Measurements from ENCODE around the gene SRGAP1.

SRGAP1 gene

DNA sequence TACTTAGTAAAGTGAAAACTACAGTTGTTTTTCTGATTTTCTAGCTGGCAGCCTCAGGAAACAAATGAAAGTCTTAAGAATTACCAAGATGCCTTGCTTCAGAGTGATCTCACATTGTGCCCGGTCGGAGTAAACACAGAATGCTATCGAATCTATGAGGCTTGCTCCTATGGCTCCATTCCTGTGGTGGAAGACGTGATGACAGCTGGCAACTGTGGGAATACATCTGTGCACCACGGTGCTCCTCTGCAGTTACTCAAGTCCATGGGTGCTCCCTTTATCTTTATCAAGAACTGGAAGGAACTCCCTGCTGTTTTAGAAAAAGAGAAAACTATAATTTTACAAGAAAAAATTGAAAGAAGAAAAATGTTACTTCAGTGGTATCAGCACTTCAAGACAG lies 35.9 kb upstream of the SRGAP1 start (continued):
- TF ChIP-seq OVOL3 (tag by site-specific recombination; IDR thresholded peaks at IDR 0.05) (no peak), SP3 (tag by site-specific recombination; IDR thresholded peaks at IDR 0.05) (no peak)

DNA sequence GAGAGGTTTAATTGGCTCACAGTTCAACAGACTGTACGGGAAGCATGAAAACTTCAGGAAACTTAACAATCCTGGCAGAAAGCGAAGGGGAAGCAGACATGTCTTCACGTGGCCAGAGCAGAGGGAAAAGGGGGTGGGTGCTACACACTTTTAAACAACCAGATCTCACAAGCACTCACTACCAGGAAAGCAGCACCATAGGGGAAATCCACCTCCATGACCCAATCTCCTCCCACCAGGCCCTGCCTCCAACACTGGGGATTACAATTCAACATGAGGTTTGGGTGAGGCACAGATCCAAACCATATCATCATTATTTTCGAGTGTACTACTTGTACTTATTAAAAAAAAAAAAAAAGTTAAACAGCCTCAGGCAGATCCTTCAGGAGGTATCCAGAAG lies 34.9 kb upstream of the SRGAP1 start:
- Histone ChIP-seq H3K4me3 (ENCODE audit: low read depth, low read length) (no peak overlapping the region), H3K4me1 (ENCODE audit: control insufficient read depth, insufficient read depth, low read length) (no peaks in the 10 kb centered on the region), H3K9me3 (ENCODE audit: control insufficient read depth, insufficient read depth, low read depth, low read length) (no peaks in the 10 kb centered on the region), H3K36me3 (ENCODE audit: control insufficient read depth in 2 of 2, insufficient read depth in 1 of 2, low read length in 2 of 2) (peaks cover 4 to 26% of the 10 kb centered on the region in 2 experiments), H3K27ac (ENCODE audit: extremely low read depth, low read depth, low read length) (no peak overlapping the region)
- ChIA-PET POLR2A (interaction anchor here (0.7 kb wide), 1 partner anchor 414 kb away, joined by 5 read pairs; no protein-coding TSS in a partner anchor), CTCF (no interaction called here)
- no peak for TF ChIP-seq ZNF670 (tag by site-specific recombination; IDR thresholded peaks at IDR 0.05; ENCODE audit: low read depth)
- TF ChIP-seq ZNF239 (tag by site-specific recombination; IDR thresholded peaks at IDR 0.05) = no peak
- no peak for TF ChIP-seq ZNF571 (tag by site-specific recombination; IDR thresholded peaks at IDR 0.05)
- TF ChIP-seq PRDM10 (tag by site-specific recombination; IDR thresholded peaks at IDR 0.05) = no peak
- no peak for TF ChIP-seq GLI2 (tag by site-specific recombination; IDR thresholded peaks at IDR 0.05; ENCODE audit: borderline replicate concordance, low read depth)

GRCh38 chr12:63811334-63811733 lies 33.2 kb upstream of the SRGAP1 start:
- CTCF ChIA-PET = interaction anchor here (0.6 to 1.9 kb wide), 3 partner anchors 9 to 587 kb away, joined by 3 to 7 read pairs (median 6); no protein-coding TSS in a partner anchor
- POLR2A ChIA-PET = no interaction called here
- TF ChIP-seq ZFP41 (tag by site-specific recombination; IDR thresholded peaks at IDR 0.05; ENCODE audit: borderline replicate concordance) = no peak
- TF ChIP-seq SP7 (tag by site-specific recombination; IDR thresholded peaks at IDR 0.05) = no peak
- no peak for TF ChIP-seq SCRT1 (tag by site-specific recombination; IDR thresholded peaks at IDR 0.05; ENCODE audit: borderline replicate concordance)
- no peak for TF ChIP-seq ZNF341 (tag by site-specific recombination; IDR thresholded peaks at IDR 0.05; ENCODE audit: low read depth)

GRCh38 chr12:63811755-63812154 lies 32.7 kb upstream of the SRGAP1 start:
- ChIA-PET POLR2A (no interaction called here), CTCF (interaction anchor here (0.6 to 1.9 kb wide), 3 partner anchors 9 to 587 kb away, joined by 3 to 7 read pairs (median 6); no protein-coding TSS in a partner anchor)
- Histone ChIP-seq H3K9me3 (ENCODE audit: control insufficient read depth, insufficient read depth, low read depth, low read length) (no peaks in the 10 kb centered on the region), H3K27ac (ENCODE audit: extremely low read depth, low read depth, low read length) (no peak overlapping the region), H3K4me1 (ENCODE audit: control insufficient read depth, insufficient read depth, low read length) (no peaks in the 10 kb centered on the region), H3K4me3 (ENCODE audit: low read depth, low read length) (no peak overlapping the region), H3K36me3 (ENCODE audit: control insufficient read depth in 2 of 2, insufficient read depth in 1 of 2, low read length in 2 of 2) (peaks cover 4 to 12% of the 10 kb centered on the region in 2 experiments)
- TF ChIP-seq KLF8 (tag by site-specific recombination; IDR thresholded peaks at IDR 0.05) = no peak
- no peak for TF ChIP-seq ZNF214 (tag by site-specific recombination; IDR thresholded peaks at IDR 0.05; ENCODE audit: borderline replicate concordance)
- TF ChIP-seq PBX3 (CRISPR knock-in tag; IDR thresholded peaks at IDR 0.05) = no peak
- TF ChIP-seq ZNF658 (tag by site-specific recombination; IDR thresholded peaks at IDR 0.05) = no peak
- no peak for TF ChIP-seq ZBTB11 (tag by site-specific recombination; conservative IDR thresholded peaks at IDR 0.05; ENCODE audit: low read depth)
- no peak for TF ChIP-seq ZNF777 (tag by site-specific recombination; IDR thresholded peaks at IDR 0.05; ENCODE audit: borderline replicate concordance)
- no peak for TF ChIP-seq REPIN1 (tag by site-specific recombination; IDR thresholded peaks at IDR 0.05; ENCODE audit: low read depth)
- TF ChIP-seq TRIM28 (IDR thresholded peaks at IDR 0.05; ENCODE audit: borderline replicate concordance, low read length) = no peak
- TF ChIP-seq, protein P1, sequence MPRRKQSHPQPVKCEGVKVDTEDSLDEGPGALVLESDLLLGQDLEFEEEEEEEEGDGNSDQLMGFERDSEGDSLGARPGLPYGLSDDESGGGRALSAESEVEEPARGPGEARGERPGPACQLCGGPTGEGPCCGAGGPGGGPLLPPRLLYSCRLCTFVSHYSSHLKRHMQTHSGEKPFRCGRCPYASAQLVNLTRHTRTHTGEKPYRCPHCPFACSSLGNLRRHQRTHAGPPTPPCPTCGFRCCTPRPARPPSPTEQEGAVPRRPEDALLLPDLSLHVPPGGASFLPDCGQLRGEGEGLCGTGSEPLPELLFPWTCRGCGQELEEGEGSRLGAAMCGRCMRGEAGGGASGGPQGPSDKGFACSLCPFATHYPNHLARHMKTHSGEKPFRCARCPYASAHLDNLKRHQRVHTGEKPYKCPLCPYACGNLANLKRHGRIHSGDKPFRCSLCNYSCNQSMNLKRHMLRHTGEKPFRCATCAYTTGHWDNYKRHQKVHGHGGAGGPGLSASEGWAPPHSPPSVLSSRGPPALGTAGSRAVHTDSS (tag by site-specific recombination; IDR thresholded peaks at IDR 0.05) = peak; percentile 95
- TF ChIP-seq ZNF366 (tag by site-specific recombination; conservative IDR thresholded peaks at IDR 0.05) = 0 out of 2 replicates have a peak, but pooled peaks have one; percentile 28

More at GRCh38 chr12:63811334-63811733, 33.2 kb upstream of the SRGAP1 start:
- Histone ChIP-seq H3K4me3 (ENCODE audit: low read depth, low read length) (no peak overlapping the region), H3K9me3 (ENCODE audit: control insufficient read depth, insufficient read depth, low read depth, low read length) (no peaks in the 10 kb centered on the region), H3K27ac (ENCODE audit: extremely low read depth, low read depth, low read length) (no peak overlapping the region), H3K4me1 (ENCODE audit: control insufficient read depth, insufficient read depth, low read length) (no peaks in the 10 kb centered on the region), H3K36me3 (ENCODE audit: control insufficient read depth in 2 of 2, insufficient read depth in 1 of 2, low read length in 2 of 2) (peaks cover 4 to 16% of the 10 kb centered on the region in 2 experiments)
